COR-L47 (cell line): ENCODE results near the gene NAT10.

Source experiments
- DNase-seq: peaks from one replicate; lab custom pipeline; 2025; lab: John Stamatoyannopoulos, UW

NAT10 gene

GRCh38 chr11:34111722-34112270 lies 6.4 kb downstream of the NAT10 start:
- no peak for DNase-seq

- no peak for DNase-seq
Observed at GRCh38 chr11:34114014-34114413, 8.6 kb downstream of the NAT10 start.

DNA sequence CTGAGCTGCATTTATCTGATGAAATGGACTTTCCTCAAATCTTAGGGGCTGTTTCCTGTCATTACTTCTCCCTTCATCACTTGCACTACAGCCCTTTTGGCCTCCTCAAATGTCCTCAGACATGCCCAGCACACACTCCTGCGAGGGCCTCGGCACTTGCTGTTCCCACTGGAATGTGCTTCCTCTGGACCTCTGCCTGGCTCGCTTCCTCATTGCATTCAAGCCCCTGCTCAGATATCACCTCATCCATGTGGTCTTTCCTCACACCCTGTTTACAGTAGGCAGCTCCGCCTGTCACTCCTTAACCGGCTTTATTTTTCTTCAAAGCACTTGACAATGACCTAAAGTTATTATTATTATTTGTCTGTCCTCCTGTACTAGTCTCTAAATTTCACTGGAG lies 9.0 kb downstream of the NAT10 start:
- no peak for DNase-seq

DNA sequence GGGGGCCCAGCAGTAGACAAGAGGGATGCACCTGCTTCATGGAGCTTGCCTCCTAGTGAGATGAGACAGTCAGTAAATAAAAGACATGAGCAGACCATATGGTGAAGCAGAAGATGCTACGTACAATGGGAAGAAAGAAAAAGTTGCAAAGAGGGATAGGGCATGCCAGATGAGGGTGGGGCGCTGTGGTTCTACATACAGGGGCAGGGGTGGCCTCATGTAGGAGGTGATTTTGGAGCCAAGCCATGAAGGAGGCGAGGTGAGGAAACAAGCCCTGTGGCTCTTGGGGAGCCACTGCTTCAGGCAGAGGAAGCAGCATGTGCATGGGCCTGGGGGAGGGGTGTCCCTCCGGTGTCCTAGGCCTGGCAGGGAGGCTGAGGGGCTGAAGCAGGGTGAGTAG lies 15.2 kb downstream of the NAT10 start:
- no peak for DNase-seq

DNA sequence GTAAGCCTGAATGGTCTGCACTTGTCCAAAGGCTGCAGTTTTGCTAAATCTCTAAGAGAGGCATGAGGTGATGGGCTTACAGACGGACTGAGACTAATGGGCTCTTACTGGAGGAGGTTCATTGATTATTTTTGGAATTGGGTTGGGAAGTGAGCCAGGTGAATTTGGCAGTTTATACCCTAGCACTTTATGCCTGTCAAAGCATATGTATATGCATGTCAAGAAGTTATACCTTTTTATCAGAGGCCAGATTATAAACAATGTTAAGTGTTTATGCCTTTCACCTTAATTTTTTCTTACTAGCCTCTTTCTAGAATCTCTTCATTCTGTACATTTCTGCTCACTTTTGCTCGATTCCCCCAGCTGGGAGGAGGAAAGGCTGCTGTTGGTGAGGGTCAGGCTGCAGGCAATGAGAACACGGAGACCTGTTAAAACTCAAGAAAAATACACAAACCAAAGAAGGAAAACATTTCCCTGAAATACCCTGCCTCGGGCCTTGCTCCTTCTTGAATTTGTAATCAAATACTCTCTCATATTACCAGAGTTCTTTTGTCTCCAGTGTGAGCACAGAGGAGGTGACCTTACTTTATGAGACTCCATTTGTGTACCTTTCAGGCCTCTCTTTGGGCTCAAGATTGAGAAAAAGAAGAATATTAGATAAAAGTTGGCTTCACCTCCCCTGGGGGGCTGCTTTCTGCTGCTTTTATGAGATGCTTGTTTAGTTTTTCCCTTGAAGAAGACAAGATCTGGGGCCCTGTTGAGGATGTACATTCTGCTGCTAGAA lies 19.6 kb downstream of the NAT10 start:
- DNase-seq: no peak

GRCh38 chr11:34126959-34127848 lies 21.8 kb downstream of the NAT10 start:
- no peak for DNase-seq

GRCh38 chr11:34128824-34129223 lies 23.4 kb downstream of the NAT10 start:
- no peak for DNase-seq

- no peak for DNase-seq
Observed at GRCh38 chr11:34132261-34132965, 27.0 kb downstream of the NAT10 start.

DNA sequence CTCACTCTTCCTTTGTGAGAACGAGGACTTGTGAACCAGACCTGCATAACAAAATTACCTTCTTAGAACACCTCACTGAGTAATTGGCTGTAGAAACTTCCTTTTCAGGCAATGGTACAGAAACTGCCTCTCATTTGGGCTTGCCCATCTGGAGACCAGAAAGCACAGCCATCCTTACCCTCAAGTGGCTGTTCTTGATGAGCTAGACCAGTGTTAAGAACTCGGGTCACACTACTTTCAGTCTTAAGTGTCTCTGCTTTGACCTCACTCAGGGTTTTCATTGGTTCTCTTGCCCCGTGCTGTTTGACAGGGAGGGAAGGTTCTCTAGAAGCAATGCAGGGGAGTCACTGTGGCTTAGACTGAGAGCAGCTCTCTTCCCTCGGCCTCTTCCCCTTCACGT lies 29.3 kb downstream of the NAT10 start:
- DNase-seq: no peak

DNA sequence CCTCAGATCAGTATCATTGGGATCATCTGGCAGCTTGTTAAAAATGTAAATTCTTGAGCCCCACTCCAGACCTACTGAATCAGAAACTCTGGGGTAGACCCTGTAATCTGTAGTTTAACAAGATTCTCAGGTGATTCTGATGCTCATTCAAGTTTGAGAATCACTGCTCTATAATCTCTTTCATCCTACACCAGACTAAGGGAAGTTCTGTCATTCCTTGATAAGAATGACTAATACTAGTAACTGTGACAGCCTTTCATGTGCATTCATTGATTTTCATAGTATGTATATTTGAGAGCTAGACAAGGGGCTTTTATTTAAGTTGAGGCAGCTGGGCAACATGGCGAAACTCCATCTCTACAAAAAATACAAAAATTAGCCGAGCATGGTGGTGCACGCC lies 30.0 kb downstream of the NAT10 start:
- DNase-seq: no peak

- no peak for DNase-seq
Observed at GRCh38 chr11:34136420-34136819, 31.0 kb downstream of the NAT10 start.

DNA sequence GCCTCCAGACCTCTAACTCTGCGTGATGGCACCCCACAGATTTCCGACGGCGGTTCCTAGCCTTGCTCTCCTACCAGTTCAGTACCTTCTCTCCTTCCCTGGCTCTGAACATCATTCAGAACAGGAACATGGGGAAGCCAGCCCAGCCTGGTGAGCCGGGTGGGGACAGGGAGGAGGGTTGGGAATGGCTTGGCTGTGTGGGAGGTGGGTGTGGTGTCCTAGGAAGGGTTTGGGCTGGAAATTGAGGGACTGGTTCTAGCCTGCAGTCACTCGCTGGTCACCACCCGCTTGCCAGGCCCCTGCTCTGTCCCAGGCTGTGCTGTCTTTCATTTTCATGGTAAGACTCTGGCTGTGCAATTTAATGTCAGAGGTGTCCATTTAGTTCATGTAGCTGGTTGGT lies 33.9 kb downstream of the NAT10 start:
- DNase-seq: no peak

DNA sequence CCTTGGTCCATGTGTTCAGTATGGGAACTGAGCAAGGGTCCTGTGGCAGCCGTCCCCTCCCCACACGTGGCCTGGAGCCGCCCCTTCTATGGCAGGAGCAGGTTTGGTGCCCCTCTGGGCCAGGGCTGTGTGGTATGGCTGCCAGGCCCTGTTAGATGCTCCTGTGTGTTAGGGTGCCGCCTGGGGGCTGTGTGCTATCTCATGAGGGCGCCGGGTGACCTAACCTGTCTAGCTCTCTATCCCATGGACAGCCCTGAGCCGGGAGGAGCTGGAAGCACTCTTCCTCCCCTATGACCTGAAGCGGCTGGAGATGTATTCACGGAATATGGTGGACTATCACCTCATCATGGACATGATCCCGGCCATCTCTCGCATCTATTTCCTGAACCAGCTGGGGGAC lies 34.7 kb downstream of the NAT10 start:
- no peak for DNase-seq

GRCh38 chr11:34143048-34143447 lies 37.6 kb downstream of the NAT10 start:
- no peak for DNase-seq

DNA sequence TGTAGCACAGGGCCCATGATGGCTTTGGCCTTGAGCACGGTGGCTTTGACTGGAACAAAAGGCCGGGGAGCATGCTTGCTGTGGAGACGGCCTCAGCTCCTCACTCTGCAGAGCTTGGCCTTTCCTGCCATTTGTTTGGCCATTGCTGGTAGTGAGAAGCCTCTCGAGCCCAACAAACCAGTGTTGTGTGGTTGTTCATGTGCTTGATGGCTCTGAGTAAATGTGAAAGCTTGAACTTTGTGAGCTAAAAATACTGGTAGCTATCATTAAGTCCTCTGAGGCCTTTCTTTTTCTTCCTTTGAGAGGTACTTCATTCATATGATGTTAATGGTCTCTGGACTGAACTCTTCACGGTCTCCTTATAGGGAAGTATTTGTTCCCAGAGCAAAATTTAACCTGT lies 39.6 kb downstream of the NAT10 start:
- no peak for DNase-seq

- DNase-seq: no peak
Observed at GRCh38 chr11:34145847-34146381, 40.5 kb downstream of the NAT10 start.

DNA sequence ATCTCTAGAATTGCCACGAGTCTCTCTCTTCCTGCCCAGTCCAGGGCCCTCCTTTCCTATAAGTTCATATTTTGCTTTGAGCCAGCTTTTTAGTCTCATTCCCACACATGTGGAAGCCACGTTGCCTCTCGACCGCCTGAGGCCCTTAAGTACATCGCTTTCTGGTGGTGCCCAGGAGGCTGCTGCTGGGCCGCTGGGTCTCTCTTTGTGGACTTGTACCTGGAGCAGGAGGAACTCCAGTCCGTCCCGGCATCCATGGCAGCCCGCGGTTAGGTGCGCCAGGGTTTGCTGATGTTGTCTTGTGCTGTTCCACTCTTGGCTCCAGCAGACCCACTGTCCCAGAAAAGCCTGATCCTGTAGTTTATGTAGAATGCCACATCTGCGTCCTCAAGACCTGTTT lies 41.0 kb downstream of the NAT10 start:
- DNase-seq: no peak

- DNase-seq: no peak
Observed at GRCh38 chr11:34146866-34147265, 41.4 kb downstream of the NAT10 start.

- no peak for DNase-seq
Observed at GRCh38 chr11:34147581-34147980, 42.2 kb downstream of the NAT10 start.

- DNase-seq: no peak
Observed at GRCh38 chr11:34148504-34149165, 43.2 kb downstream of the NAT10 start.

GRCh38 chr11:34149274-34149673 lies 43.8 kb downstream of the NAT10 start:
- no peak for DNase-seq

DNA sequence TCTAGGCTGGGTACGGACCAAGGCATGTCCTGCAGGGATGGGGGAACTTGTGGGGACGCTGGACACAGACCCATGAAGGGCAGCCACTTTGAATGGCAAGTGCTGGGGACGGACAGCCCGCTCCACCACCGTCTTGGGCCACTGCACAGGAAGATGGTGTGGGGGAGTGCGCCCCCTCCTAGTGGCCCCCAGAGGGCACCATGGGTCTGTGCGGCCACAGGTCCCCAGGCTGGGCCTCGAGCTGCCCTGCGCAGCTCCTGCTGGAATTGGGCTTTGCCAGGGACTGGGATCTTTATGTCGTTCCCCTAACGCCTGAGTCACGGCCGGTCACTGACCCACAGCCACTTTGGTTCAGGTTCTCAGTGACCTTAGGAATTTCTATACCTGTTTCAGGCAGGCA lies 44.4 kb downstream of the NAT10 start:
- DNase-seq: no peak
